ENCODE data around the gene WDR3. TPM values are rescaled to one million over a fixed set of nuclear protein-coding genes. Genes with fewer than 3 reads are reported as not detected.

The WDR3 gene
- total RNA-seq, 1 experiment from 2014 or later: 30.7 TPM

GRCh38 chr1:117886101-117886795, 43.3 kb upstream of the WDR3 start:
- no peaks in the 10 kb centered on the region for H3K4me1 ChIP-seq (ENCODE audit: control insufficient read depth, insufficient read depth, low read length)
- H3K9me3 ChIP-seq (ENCODE audit: control insufficient read depth, insufficient read depth, low read depth, low read length): no peaks in the 10 kb centered on the region
- no peaks in the 10 kb centered on the region for H3K27me3 ChIP-seq (ENCODE audit: control insufficient read depth, insufficient read depth, low read length)
- no peak for ATAC-seq
- in situ Hi-C loops (cut with HindIII; ENCODE audit: low pct_unique_long_range_greater_than_20kb, low sequenced_read_pairs): no loop called here
- intact Hi-C loops (cut with micrococcal nuclease; ENCODE audit: unreplicated experiment): no loop called here
- H3K4me3 ChIP-seq (ENCODE audit: low read depth in 2 of 2, low read length in 2 of 2): no peak overlapping the region
- no peak overlapping the region for H3K27ac ChIP-seq (ENCODE audit: low read length)
- ChIA-PET POLR2A (no interaction called here), CTCF (no interaction called here)
- DNase-seq (ENCODE audit: low read depth, low spot score): no peak
- no peak for TF ChIP-seq TCF7L2 (IDR thresholded peaks at IDR 0.05; ENCODE audit: low read depth, low read length)
- TF ChIP-seq, protein P1, sequence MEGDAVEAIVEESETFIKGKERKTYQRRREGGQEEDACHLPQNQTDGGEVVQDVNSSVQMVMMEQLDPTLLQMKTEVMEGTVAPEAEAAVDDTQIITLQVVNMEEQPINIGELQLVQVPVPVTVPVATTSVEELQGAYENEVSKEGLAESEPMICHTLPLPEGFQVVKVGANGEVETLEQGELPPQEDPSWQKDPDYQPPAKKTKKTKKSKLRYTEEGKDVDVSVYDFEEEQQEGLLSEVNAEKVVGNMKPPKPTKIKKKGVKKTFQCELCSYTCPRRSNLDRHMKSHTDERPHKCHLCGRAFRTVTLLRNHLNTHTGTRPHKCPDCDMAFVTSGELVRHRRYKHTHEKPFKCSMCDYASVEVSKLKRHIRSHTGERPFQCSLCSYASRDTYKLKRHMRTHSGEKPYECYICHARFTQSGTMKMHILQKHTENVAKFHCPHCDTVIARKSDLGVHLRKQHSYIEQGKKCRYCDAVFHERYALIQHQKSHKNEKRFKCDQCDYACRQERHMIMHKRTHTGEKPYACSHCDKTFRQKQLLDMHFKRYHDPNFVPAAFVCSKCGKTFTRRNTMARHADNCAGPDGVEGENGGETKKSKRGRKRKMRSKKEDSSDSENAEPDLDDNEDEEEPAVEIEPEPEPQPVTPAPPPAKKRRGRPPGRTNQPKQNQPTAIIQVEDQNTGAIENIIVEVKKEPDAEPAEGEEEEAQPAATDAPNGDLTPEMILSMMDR (IDR thresholded peaks at IDR 0.05): no peak
- no peak for TF ChIP-seq SIN3A (IDR thresholded peaks at IDR 0.05; ENCODE audit: borderline replicate concordance, insufficient read depth, low read depth, low read length)
- no peak for TF ChIP-seq REST (IDR thresholded peaks at IDR 0.05; ENCODE audit: insufficient read depth in 1 of 2, low read depth in 2 of 2, low read length in 1 of 2)
- no peak for TF ChIP-seq POLR2AphosphoS5 (IDR thresholded peaks at IDR 0.05; ENCODE audit: low read depth, low read length)
- no TSS peak for BruUV-seq (replicated peaks)
- peaks cover 3% of the 10 kb centered on the region; the same call in 1 of the 2 replicates for H3K36me3 ChIP-seq (ENCODE audit: control insufficient read depth, insufficient read depth, low read length)

DNA sequence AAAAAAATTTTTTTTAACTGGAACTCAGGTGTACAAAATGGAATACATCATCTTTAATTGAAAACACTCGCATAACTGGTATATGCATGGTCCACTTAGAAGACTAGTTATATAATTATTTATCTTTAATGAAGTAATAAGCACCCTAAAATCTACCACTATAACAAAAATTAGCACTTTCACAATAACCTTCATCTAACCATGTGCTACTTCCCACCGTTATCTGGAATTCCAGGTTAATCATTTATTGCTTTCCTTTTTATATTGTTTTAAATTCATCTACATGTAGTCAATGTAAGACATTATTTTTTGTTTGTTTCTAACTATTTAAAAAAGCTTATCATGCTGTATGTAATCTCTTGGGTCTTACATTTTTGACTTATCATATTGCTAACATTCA, 39.1 kb upstream of the WDR3 start:
- BruUV-seq (replicated peaks): no TSS peak

More for the DNA sequence above, 39.1 kb upstream of the WDR3 start:
- Histone ChIP-seq H3K27ac (ENCODE audit: low read length) (no peak overlapping the region), H3K27me3 (ENCODE audit: control insufficient read depth, insufficient read depth, low read length) (no peaks in the 10 kb centered on the region), H3K4me1 (ENCODE audit: control insufficient read depth, insufficient read depth, low read length) (no peaks in the 10 kb centered on the region), H3K9me3 (ENCODE audit: control insufficient read depth, insufficient read depth, low read depth, low read length) (no peaks in the 10 kb centered on the region), H3K4me3 (ENCODE audit: low read depth in 2 of 2, low read length in 2 of 2) (no peak overlapping the region), H3K36me3 (ENCODE audit: control insufficient read depth, insufficient read depth, low read length) (peaks cover 2% of the 10 kb centered on the region; the same call in 1 of the 2 replicates)
- DNase-seq (ENCODE audit: low read depth, low spot score) (no peak), ATAC-seq (no peak)
- intact Hi-C loops (cut with micrococcal nuclease; ENCODE audit: unreplicated experiment) (loop anchor here (10.0 kb wide), 3 partner anchors 76 to 376 kb away; no protein-coding TSS in a partner anchor), in situ Hi-C loops (cut with HindIII; ENCODE audit: low pct_unique_long_range_greater_than_20kb, low sequenced_read_pairs) (no loop called here)
- POLR2A ChIA-PET: no interaction called here
- CTCF ChIA-PET: no interaction called here
- no peak for TF ChIP-seq SIN3A (IDR thresholded peaks at IDR 0.05; ENCODE audit: borderline replicate concordance, insufficient read depth, low read depth, low read length)
- TF ChIP-seq POLR2AphosphoS5 (IDR thresholded peaks at IDR 0.05; ENCODE audit: low read depth, low read length): no peak
- TF ChIP-seq, protein P1 (IDR thresholded peaks at IDR 0.05): no peak
- no peak for TF ChIP-seq REST (IDR thresholded peaks at IDR 0.05; ENCODE audit: insufficient read depth in 1 of 2, low read depth in 2 of 2, low read length in 1 of 2)
- no peak for TF ChIP-seq TCF7L2 (IDR thresholded peaks at IDR 0.05; ENCODE audit: low read depth, low read length)

Data from Panc1 (cell line).